GM19468 (cell line): Measurements from ENCODE around the gene SLC22A4.

Source experiments
- ATAC-seq: cut with Tn5 transposase; IDR thresholded peaks from one replicate; pipeline ENCODE4 v1.9.1; 2021; ENCODE audit warnings: mild to moderate bottlenecking, moderate library complexity, moderate number of reproducible peaks; ENCODE audit not compliant: unreplicated experiment; ENCODE audit errors: extremely low read depth

The SLC22A4 gene

DNA sequence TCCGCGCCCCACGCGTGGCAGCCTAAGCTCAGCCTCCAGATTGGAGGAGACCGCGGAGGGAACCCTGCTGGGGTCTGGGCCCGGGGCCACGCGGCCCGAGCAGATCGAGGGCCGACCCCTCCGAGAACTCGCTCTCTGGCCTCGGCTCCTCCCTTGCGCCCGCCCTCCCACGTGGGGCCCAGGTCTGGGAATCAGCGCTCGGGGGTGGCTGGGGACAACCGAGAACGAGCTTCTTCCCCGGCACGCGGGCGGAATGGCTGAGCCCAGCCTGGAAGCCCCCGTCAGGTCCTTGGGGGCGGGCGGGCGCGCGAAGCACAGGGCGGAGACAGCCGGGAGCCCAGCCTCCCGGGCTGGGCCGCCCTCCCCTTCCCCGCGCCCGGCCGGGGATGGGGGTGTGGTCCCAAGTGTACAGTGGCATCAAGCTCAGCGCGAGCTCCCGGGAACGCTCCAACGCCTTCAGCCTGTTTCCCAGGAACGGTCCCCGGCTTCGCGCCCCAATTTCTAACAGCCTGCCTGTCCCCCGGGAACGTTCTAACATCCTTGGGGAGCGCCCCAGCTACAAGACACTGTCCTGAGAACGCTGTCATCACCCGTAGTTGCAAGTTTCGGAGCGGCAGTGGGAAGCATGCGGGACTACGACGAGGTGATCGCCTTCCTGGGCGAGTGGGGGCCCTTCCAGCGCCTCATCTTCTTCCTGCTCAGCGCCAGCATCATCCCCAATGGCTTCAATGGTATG is at the start of gene SLC22A4:
SLC22A4 (plus strand) TSS at position 403 of the 736 bp plus-strand sequence; CDS start at position 626, 223 bp downstream.
- no peak for ATAC-seq

- no peak for ATAC-seq
These were observed 48.6 kb upstream of the SLC22A4 start for GRCh38 chr5:132245593-132245992.

DNA sequence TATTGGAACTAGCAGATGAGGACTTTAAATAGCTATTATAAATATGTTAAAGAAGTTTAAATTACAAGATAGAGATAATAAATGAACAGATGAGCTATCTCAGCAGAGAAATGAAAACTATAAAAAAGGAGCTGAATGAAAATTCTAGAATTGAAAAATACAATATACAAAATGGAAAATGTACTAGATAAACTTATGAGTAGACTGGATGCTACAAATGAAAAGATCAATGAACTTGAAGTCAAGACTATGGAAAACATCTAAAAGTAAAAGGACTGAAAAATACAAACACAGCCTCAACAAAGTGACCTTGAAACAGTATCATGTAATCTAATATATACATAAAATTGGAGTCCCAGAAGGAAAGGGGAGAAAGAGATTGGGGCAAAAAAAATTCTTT is 47.4 kb upstream of the SLC22A4 start:
- ATAC-seq, result no peak

- no peak for ATAC-seq
These were observed 43.6 kb upstream of the SLC22A4 start for GRCh38 chr5:132250547-132250946.

- no peak for ATAC-seq
These were observed 42.9 kb upstream of the SLC22A4 start for GRCh38 chr5:132251220-132251725.

- ATAC-seq, result no peak
These were observed 41.2 kb upstream of the SLC22A4 start for GRCh38 chr5:132253008-132253441.

DNA sequence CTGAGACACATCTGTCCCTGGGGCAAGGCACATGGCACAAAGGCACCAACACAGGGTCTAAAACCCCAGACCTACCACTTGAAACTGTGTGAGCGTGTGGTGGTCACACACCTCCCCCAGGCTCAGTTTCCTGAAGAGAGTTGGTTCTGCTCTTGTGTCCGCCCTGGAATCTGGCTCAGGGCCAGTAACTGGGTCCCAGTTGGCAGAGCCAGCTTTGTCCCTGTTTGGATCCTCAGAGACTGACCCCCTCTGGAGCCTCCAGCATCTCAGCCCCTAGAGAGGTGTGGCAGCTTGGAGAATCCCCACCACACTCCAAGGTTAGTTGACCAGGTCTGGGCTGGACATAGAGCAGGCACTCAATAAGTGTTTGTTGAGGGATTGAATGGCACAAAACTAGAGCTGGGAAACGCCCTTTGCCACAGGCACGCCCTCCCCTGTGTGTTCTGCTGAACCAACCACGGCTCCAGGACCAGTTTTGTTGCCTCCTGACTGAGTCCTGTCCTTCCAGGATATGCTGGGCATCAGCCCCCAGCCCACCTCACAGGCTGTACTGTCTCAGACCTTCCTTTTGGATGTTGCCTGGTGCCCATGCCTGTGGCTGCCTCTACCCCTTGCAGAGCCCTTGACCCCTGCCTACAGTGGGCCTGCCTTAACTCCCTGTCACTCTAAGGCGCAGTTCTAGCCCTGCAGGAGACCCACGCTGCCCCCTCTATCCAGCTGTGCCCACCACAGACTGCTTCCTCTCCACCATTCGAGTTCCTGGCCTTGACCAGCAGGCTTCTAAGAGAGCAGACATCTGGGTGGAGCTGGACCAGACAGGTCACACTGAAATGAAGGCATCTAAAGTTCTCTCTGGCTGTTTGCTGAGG is 40.5 kb upstream of the SLC22A4 start:
- ATAC-seq, result no peak

DNA sequence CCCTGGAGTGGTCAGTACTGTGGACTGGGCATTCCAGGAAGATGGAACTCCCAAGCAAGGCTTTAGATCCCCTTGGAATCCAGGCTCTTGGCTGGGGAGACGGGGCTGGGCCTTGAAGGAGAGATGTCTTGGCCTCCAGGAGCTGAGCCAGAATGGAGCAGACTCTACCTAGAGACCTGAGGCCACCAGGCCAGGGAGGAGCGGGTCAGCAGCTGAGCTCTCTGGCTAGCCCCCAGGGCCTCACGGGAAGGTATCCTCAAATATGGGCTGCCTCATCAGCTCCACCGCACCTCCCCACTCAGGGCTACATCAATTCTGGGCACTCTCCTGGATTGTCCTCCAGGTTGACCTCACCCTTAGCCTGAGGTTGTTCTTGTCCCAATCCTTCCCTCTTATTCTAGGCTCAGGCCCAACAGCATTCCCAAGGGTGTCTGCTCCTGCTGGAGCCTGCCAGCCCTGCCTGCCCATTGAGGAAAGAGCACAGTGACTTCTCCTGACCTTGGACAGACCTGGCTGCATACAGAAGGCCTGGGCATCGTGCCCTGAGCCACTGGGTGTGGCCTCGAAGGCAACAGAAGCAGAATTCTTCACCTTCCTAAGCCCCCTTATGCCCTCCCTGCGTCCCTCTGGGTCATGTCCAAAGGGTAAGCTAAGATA is 39.7 kb upstream of the SLC22A4 start:
- ATAC-seq, result no peak

DNA sequence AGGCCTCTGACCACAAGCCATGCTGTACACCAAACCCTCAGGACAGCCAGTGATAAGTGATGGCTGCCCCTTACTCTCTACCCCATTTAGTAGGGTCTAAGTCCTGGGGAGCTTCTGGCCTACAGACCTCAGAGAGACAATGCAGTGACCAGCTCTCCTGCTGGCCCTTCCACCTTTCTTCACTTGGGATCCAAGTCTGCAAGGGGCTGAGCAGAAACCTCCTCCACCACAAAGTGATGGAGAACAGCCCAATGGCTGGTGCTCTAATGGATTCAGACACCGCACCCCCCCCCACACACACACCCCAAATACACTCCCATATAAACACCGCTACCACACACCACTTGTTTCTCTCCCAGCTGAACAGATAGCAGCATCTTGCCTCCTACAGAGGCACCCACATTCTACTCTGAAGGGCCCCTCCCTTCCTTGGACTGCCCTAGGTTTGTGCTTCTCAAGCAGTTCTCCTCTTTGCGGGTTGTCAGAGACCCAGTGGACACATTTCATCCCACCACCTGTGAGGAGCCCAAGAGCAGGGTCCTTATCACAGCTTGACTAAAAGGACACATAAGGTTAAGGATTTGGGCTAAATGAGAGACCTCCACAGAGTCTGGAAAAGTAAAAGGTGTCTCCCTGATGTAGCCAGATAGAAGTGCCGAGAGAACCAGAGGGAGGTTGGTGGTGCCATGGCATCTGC is 38.0 kb upstream of the SLC22A4 start:
- no peak for ATAC-seq

GRCh38 chr5:132256783-132257130 is 37.4 kb upstream of the SLC22A4 start:
- ATAC-seq, result no peak

- no peak for ATAC-seq
These were observed 36.8 kb upstream of the SLC22A4 start, which contains the start of gene PDLIM4 for GRCh38 chr5:132257131-132258101. TSS of gene PDLIM4 (plus strand) at chr5:132257696. CDS start at chr5:132257735, 39 bp downstream.

DNA sequence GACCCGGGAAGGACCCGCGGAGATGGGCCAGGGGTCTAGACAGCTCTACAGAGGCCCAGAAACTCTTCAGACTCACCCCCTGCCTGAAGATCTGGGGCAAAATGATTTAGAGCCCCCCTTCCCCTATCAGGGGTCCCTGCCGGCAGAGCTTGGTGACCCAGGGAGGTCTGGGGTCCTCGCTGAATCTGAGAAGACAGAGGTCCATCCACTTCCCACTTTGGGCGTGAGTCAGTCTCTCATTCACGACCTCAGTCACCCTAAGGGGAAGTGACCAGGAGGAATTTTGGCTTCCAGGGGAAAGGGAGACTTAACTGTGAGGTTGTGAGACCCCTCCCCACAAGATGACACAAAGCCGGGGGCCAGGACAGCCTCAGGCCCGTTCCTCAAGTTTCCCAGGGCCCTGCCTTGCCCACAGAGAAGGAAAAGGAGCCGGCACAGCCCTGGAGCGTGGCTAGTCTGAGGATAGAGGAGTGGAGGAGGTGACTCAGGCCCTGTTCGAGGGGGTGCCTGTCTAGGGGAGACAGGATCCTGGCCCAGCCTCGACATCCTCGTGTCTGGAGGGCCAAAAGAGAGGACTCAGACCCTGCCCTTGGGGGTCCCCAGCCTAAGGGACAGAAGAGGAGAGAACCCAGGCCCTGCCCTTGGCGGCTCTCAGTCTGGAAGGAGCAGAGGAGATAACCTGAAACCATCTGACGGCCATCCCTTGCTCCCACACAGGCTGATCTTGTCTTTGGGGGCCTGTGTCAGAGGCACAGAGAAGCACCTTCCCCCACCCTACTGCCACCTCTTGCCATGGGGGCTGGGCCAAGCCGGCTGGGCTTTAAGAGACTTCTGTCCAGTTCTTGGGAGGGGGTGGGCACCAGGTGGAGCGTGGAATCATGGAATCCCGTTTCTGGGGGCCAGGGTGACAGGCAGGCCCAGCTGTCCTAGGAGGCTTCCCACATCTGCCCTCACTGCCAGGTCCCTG is 35.8 kb upstream of the SLC22A4 start:
- ATAC-seq, result no peak

GRCh38 chr5:132259069-132259851 is 34.9 kb upstream of the SLC22A4 start:
- ATAC-seq, result no peak

- ATAC-seq, result no peak
These were observed 34.1 kb upstream of the SLC22A4 start for GRCh38 chr5:132260051-132260450.

DNA sequence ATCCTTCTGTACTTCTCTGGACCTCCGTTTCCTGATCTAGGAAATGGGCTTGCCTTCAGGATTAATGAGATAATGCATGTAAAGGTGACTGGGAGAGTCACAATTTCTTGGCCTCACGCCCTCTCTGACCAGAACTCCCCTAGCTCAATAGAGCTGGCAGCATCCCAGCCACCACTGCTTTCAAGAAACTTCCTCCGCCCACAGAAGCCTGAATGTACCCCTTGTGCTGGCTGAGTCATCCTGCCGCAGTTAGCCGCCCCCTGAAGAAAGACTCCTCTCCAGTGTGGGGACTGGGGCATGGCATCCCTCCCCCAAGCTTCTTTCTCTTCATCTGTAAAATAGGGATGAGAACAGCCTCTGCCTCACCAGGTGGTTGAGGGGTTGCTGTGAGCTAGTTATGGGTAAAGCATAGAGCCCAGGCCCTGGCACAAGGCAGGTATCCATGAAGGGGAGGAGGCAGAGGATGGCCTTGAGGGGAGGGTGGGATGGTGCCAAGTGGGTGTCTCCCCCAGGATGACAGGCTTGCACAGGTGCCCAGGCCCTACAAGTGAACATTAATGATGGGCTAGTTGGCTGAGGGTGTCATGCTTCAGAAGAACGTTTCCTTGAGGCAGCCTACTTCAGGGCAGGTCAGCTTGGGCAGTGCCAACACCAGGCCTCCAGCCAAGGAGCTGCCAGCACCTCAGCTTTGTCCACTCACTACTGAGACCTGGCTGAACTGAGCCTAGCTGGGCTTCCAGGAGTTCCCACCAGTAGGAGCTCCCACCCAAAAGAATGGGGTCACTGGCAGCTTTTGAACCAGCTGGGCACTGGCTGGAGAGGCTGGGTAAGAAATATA is 33.3 kb upstream of the SLC22A4 start:
- no peak for ATAC-seq
